Stimulated activated CD4-positive, alpha-beta T cell treated with anti-CD3 and anti-CD28 coated beads, Interleukin-15, amount 100 ng/mL, for 1 hour (primary cell): ENCODE results near the gene PKNOX1.
"Not testable (repeated sequence)": the region's sequence is repeated elsewhere in the genome, so short reads cannot be mapped to it uniquely, and the experiment has no call there.

Experiments
- DNase-seq, 2 donors: peaks; one replicate each; pipeline ENCODE4 v3.0.0-alpha.2; 2020; ENCODE audit warnings: low read depth in 1 of 2, low spot score in 1 of 2

The PKNOX1 gene

GRCh38 chr21:43018519-43018918 lies 44.2 kb downstream of the PKNOX1 start:
- DNase-seq, result no peak

GRCh38 chr21:43020177-43020576 lies 45.8 kb downstream of the PKNOX1 start:
- DNase-seq, result no peak

- no peak for DNase-seq
Measured at GRCh38 chr21:43020771-43021170, 46.4 kb downstream of the PKNOX1 start.

- DNase-seq, result no peak
Measured at GRCh38 chr21:43021191-43021590, 46.8 kb downstream of the PKNOX1 start.

- DNase-seq, result no peak
Measured at GRCh38 chr21:43021756-43022600, 47.6 kb downstream of the PKNOX1 start.

- no peak for DNase-seq
Measured at GRCh38 chr21:43023175-43023574, 48.8 kb downstream of the PKNOX1 start.

GRCh38 chr21:43024439-43025136 lies 50.2 kb downstream of the PKNOX1 start:
- DNase-seq, result no peak

- no peak for DNase-seq
Measured at GRCh38 chr21:43025636-43026180, 51.3 kb downstream of the PKNOX1 start.

GRCh38 chr21:43027846-43028731 lies 53.7 kb downstream of the PKNOX1 start:
- no peak for DNase-seq

GRCh38 chr21:43029785-43030184 lies 55.4 kb downstream of the PKNOX1 start:
- DNase-seq, result no peak

GRCh38 chr21:43031121-43031619 lies 56.8 kb downstream of the PKNOX1 start:
- DNase-seq, result no peak

GRCh38 chr21:43034101-43034500 lies 59.7 kb downstream of the PKNOX1 start:
- no peak for DNase-seq

- DNase-seq, result no peak
Measured at GRCh38 chr21:43034826-43035225, 60.5 kb downstream of the PKNOX1 start.

- DNase-seq, result not testable (repeated sequence)
Measured at GRCh38 chr21:43036889-43037288, 62.5 kb downstream of the PKNOX1 start.

- DNase-seq, result not testable (repeated sequence)
Measured at GRCh38 chr21:43037918-43038658, 63.7 kb downstream of the PKNOX1 start.

- DNase-seq, result not testable (repeated sequence)
Measured at GRCh38 chr21:43038659-43039044, 64.3 kb downstream of the PKNOX1 start.

- DNase-seq, result not testable (repeated sequence)
Measured at GRCh38 chr21:43042169-43042568, 67.8 kb downstream of the PKNOX1 start.

GRCh38 chr21:43043291-43043690 lies 68.9 kb downstream of the PKNOX1 start:
- not testable (repeated sequence) for DNase-seq

GRCh38 chr21:43044547-43044946 lies 70.2 kb downstream of the PKNOX1 start:
- not testable (repeated sequence) for DNase-seq
